Embryonic facial prominence (tissue), 1 donor: Measurements from ENCODE around the gene MTHFD1L.

Experiments
- DNase-seq: peaks from one replicate; pipeline ENCODE4 v3.0.0-alpha.2; 2016; ENCODE audit errors: extremely low spot score

Gene MTHFD1L

DNA sequence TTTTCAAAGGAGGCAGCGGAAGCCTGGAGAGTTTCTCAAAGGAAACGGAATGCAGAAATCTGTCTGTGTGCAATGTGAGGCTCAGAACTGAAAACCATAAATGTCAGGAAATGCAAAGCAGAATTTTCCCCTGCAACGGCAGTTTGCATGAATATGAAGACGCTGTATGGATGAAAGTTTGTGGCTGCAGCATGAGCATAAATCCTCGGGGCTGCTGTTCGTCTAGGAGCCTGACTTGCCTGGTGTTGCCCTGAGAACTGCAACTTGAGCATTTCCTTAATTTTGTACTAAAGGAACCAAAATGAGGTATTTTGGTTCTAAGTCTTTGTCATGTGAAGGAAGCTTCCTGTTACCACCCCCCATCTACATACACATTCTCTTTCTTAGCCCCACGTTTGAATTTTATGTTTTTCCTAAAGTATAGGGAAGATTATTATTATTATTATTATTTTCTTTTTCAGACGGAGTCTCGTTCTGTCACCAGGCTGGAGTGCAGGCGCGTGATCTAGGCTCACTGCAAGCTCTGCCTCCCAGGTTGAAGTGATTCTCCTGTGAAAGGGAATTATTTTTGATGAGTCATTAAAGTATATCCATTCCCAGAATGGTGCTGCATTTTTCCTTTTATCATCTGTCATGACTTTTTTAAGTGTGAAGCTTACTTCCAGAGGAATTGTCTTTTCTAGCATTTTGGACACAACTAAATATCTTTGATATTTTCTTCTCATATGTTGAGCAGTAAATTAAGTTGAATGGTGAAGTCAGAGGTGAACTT, 33.1 kb downstream of the MTHFD1L start:
- DNase-seq: no peak

DNA sequence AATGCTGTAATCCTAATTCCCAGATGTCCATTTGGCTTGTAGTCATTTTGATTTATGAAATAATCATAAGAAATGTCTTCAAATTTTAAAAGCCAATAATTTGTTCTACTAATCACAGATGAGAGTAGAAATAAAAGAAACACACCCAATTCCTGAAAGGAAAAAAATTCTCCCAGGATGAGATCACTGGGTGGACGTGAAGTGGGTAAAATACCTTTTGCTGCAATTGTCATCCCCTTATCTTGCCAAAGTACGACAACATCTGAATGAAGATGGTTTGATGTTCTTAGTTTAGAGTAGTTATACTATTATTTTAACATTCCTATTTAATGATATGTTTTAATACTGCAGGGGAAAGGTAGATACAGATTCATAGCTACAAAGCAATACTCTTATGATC, 33.7 kb downstream of the MTHFD1L start:
- DNase-seq: no peak

DNA sequence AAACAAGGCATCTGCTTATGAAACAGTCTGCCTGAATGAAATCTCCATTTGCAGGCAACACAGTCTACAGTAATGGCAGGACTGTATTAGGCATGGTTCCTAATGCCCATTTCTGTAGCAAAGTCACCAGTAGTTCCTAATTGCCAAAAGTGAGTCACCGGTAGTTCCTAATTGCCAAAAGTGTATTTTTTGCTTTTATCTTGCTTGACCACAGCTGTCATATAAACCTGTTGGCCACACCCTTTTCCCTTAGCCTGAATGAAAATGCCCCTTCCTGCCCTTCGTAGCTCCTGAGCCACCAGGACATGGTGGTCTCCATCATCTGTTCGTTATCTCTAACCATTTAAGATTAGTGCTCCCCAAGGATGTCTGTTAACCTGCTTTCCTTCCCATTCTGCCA, 34.5 kb downstream of the MTHFD1L start:
- DNase-seq: no peak

DNA sequence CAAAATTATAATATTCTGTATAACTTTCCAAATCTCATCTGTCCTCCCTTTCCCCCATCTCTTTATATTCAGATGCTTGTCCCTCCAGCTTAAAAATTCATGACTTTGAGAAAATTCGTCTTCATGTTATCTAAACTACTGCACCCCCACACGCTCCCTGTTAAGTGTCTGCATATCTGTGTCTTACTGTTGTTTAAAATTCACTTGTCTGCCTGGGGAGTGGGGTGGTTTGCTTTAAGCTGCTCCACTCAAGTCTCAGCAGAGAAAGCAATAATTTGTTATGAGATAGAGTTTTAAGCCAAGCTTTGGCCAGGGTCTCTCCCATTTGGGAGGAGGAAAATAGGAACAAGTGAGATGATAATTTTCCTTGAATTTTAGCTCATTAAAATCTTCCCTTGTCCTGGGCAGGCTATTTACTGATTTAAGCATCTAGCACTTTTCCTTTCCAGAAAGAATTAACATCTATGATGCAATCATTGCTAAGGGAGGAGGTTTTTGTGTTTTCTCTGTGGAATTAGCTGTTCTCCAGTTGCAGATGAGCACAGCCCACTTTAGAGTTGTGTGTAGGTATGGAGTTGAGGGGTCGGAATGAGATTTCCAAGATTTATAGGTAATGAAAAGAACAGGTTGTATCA, 36.8 kb downstream of the MTHFD1L start:
- no peak for DNase-seq

DNA sequence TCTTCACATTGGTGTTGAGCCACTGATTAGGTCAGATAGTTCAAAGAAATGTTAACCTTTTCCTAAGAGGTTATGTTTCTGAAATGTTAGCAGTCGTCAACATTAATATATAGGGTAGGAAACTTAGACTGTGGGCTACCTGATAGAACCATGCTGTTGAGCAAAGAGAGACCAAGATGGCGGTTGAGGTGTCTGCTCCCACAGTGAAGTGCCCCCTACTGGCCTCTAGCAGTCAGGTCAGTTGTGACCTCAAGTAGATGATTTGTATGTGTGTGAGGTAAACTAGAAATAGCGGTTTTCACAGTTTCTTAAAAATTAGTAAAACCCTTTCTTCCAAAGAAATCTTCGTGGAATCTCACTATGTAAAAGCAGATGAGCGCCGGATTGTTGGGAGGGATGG, 40.3 kb downstream of the MTHFD1L start:
- DNase-seq: no peak

DNA sequence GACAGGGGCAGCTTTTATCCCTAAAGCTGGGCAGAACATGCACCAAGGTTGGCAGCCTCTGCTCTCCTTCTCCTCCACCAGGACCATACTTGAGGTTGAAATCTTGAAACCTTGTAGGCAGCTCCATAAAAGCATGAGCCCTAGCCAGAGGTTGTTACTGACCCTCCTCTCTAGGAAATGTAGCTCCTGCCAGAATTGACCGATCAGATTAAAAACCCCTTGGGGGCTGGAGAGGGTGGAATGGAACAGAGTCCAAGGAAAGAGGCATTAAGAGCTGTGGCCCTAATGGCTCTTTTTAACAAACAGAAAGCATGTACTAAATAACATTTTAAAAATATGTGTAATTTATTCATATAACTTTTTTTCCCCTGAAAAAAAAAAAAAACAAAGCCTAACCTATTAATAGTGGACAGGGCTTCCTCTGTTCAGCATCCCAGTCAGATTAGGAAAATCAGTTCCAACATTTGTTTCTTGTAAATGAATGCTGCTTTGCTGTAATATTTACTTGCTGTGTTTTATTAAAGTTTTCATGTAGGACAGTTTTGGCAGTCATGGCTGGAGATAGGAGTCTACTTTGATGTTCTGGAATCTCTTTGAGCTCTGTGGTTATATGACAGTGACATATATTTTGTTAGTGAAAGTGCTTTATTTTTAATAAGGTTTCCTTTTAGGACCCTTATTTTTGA, 41.3 kb downstream of the MTHFD1L start:
- DNase-seq: no peak

DNA sequence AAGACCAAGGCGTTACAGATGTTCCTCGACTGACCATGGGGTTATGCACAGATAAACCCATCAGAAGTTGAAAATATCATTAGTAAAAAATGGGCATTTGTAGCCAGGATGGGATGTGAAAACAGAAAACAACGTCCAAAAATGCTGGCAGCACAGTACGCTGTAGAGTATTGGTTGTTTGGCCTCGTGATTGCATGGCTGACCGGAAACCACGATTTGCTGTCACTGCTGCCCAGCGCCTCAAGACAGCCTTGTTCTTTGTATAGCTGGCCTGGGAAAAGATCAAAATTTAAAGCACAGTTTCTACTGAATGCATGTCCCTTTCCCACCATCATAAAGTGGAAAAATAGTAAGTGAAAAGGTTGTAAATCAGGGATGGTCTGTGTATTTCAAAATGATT, 41.9 kb downstream of the MTHFD1L start:
- DNase-seq: no peak

DNA sequence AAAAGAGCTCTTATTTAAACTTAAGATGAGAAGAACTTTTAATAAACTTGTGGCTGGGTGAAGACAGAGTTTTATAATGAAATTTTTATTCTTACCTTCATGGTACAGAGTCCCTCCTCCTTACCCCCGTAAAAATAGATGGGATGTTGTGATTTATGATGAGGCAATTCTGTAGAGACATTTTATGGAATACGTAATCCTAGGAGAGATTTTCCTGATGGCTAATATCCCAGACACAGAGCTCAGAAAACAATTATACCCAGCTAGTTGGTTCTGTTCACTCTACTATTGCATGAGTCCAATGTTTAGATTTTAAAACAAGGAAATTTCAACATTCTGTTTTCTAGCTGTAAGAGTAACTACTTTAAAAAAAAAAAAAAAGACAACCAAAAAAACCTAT, 43.4 kb downstream of the MTHFD1L start:
- DNase-seq: no peak

DNA sequence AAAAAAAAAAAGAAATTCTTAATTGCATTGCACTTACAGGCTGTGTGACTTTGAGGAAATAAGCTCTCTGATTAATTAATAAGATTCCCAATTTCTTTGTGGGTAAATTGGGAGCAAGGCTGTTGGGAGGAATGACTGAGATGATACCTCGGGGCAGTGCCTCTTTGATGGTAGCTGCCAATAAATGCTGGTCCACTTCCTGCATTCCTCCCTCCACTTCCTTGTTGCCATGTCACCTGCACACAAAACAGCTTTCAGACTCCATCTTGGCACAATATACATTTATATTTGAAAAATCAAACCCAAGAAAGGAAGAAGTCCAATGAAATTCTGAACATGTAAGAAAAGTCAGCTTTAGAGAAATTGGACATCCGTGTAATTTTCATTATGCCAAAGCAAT, 45.1 kb downstream of the MTHFD1L start:
- DNase-seq: no peak

DNA sequence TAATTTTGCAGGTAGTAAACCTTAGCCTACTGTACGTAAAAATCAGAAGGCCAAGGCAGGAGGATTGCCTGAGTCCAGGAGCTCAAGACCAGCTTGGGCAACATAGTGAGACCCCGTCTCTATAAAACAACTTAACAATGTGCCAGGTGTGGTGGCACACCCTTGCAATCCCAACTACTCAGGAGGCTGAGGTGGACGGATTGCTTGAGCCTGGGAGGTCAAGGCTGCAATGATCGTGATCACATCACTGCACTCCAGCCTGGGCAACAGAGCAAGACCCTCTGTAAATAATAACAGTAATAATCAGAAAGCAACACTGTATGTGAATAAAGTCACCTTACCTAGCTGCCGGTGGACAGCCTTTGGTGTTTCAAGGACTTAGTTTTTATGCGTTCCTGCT, 48.9 kb downstream of the MTHFD1L start:
- no peak for DNase-seq

DNA sequence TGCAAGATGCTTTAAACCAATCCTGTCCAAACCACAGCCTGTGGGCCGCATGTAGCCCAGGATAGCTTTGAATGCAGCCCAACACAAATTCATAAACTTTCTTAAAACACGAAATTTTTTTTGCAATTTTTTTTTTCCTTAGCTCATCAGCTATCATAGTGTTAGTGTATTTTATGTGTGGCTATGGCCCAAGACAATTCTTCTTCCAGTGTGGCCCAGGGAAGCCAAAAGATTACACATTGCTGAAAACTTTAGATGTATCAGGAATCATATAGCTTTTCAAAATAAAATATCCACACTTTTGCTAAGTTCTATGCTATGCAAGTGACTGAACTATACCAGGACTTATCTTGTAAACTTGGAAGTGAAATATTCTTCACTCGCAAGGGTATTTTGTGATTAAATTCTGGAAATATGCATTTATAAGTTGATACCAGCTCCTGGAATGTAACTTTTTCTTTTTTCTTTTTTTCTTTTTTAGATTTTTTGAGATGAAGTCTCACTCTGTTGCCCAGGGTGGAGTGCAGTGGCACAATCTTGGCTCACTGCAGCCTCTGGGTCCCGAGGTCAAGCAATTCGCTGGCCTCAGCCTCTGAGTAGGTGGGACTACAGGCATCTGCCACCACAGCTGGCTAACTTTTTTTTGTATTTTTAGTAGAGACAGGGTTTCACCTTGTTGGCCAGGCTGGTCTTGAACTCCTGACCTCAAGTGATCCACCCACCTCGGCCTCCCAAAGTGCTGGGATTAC, 49.8 kb downstream of the MTHFD1L start:
- DNase-seq: no peak

DNA sequence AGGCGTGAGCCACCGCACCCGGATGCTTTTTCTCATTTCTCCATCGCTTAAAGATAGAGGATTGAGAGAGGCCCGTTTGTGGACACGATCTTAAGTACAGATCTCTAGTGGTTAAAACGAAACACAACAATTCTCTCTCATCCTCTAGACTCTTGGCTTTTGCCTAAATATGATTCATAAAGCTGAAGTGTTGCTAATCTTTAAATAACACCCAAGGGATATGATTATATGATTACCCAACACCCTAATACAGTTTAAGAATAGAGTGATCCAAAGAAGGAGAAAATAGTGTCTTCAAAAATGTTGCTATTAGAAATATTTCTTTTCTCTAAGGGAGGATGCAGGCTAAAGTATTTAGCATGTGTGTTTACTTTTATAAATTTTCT, 50.4 kb downstream of the MTHFD1L start:
- DNase-seq: no peak

DNA sequence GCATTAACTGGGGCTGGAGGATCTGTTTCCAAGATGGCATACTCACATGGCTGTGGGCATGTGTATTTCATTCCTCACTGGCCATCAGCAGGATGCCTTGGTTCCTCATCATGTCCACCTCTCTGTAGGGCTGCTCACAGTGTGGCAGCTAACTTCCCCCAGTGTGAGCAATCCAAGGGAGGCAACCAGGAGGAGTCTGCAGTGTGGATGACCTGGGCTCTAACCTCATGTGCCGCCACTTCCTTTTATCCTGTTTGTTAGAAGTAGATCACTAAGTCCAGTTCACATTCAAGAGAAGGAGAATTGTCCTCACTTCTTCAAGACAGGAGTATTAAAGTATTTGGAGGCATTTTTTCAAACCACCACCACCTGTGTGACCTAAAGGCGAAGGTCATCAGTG, 54.4 kb downstream of the MTHFD1L start:
- DNase-seq: no peak

DNA sequence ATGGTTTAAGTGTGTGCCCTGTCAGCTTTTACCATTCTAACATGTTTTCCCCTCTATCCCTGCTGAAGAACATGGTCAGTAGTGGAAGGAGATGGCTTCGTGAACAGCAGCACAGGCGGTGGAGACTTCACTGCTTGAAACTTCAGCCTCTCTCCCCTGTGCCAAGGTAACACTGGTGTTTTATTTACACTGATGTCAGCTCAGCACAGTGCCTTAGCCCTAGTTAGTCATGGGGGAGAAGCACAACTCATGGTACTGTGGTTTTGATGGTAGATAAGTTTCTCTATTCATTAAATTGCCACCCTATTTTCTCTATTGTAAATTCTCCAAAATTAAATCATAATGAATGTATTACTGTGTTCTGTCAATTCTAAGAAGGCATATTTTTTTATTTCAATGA, 56.6 kb downstream of the MTHFD1L start:
- DNase-seq: no peak

DNA sequence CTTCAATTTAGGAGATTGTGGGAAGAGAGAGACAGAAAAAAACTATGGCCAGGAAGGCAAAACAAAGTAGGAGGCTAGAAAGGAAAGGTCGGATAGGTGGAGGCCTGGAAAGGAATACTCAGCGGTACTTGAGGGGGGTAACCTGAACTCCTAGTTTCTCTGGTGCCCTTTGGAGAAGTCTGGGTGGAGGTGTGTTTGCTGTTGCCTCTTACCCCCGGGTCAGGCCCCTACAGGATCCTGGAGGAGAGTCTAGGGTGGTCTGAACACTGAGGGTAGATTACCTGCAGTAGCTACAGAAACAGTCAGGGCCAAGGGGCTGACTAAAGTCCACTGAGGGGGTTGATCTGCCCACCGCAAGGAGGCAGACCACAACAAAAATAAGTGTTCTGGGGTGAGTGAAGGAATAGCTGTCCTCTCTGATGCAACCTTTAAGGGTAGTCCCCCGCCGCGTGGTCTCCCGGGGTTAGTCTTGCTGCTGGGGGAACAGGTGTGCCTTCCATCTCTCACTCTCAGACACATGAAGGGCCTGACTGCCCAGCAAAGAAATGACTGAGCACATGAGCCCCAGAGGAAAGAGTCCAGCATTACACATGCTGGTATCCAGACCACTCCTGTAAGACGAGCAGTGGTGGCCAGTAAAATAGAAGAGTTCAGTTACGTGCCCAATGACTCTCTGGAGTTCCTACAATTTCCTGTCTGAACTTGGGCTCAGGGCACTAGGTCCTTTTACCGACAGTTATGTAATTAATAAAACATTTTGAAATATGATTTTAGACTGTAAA, 59.5 kb downstream of the MTHFD1L start:
- DNase-seq: no peak

DNA sequence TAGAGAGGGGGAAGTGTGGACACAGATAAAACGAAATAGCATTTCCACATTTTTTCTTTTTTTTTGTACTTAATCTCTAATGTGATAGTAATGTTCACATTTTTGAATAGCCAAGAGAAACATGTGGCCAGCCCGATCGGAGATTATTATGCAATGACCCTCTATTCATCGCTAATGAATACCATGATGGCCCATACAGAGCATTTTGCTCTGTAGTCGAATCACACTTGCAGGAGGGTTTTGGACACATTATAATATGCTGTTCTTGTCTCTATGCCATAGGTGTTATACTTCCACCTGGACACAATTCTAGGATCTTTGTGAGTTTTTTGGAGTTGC, 60.1 kb downstream of the MTHFD1L start:
- no peak for DNase-seq

DNA sequence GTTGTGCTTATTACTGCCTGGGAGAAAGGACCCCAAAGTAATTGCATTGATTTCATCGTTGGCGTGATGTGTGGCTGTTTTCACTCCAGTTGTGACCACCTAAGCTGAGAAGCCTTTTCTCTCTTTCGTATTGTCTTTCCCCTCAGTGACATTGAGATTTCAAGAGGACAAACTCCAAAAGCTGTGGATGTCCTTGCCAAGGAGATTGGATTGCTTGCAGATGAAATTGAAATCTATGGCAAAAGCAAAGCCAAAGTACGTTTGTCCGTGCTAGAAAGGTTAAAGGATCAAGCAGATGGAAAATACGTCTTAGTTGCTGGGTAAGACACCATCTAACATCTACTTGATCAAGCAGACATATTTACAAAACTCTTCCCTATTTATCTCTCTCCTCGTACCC, 60.5 kb downstream of the MTHFD1L start:
- no peak for DNase-seq

DNA sequence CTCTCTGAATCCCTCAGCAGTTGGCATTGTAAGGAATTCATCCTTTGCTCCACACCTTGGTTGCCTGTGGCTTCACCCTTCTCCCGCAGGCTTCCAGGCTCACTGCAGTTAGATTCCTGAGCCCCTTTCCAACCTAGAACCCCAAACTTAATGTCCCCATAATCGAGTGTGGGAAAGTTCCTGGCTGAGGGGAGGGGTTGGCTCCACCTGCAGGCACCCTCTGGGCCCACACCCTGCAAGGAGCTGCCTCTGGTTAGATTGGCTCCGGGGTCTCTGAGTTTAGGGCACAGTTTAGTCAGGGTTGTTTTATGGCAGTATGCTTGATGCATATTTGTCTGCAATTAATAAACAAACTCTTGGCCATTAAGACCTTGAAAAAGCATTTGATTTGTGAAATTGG, 63.4 kb downstream of the MTHFD1L start:
- DNase-seq: no peak

DNA sequence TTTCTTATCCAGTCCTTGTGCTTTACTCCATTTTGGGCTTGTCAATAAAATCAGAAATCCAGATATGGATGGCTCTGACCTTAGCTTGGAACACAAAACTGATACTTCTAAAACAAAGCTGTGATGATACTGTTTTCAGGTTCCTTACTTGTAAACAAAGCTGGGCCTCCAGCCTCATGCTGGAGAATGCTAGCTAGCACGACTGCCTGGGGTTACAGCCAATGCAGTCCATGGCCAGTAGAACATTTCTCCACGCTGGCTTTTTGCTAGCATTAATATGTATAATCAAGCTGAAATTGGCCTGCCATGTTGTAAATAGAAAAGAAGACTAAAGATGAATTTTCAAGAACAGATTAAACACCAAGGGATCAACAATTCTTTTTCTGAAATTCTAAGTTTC, 63.9 kb downstream of the MTHFD1L start:
- no peak for DNase-seq

DNA sequence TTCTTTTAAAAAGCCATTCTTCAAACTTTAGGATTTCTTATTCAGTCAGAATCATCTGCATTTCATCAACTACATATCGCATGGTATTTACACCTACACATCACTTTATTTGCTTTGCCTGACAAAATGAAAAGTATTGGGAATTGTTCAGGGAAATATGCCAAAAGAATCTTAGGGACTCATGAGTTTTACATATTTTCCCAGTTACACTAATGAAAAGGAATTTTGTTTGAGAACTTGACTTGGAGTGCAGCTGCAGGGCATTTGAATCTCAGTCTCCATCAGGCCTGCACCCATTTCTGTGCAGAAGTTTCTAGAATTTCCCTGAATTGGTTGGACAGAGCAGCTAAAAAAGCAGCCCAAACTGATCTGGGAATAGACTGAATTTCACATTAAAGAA, 65.3 kb downstream of the MTHFD1L start:
- DNase-seq: peak; percentile 29

DNA sequence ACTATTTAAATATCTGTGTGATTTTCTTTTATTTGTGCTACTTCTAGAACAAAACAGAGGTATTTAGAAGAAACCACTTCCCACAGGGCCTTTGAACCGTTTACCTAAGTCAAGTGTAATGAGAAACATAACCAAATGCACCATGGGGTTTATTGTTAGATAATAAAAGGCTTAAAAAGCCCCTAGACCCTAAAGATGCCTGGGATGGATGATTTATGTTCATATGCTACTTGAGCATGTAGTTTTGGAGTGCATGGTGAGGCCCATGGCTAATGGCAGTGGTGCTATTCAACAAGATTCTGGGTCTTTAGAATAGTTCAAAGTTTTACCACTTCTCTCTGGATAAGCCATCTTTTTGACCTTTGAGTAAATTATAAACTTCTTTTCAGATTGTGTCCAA, 65.9 kb downstream of the MTHFD1L start:
- no peak for DNase-seq

DNA sequence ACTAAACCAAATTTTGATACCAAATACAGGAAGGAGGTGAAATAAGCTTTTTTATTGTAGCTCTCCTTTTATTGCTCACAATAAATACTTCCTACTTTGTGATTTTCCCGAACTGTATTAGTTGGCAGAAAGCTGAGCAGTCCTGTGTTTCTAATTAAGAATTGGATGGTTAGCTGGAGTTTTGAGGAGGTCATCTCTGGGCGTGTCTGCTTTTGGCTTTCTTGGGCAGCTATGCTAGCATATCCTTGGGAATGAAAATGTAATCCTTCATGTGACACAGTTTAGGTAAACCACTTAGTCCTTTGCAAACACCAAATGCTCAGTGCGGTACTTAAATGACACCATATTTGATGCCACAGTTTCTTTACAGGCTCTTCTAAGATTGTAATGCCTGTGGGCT, 67.5 kb downstream of the MTHFD1L start:
- DNase-seq: peak; percentile 51
